Adrenal gland (tissue), 12 donors: Measurements from ENCODE around the gene PRKACA. TPM values are rescaled to one million over a fixed set of nuclear protein-coding genes. Genes with fewer than 3 reads are reported as not detected.

Source experiments
- DNase-seq, 7 donors: peaks; one replicate each; pipeline ENCODE4 v3.0.0-alpha.2; 2019 to 2020
- H3K27ac ChIP-seq, 5 donors: fragments of 200-600 bp; sonication (generic) in 4 of 5; 1 replicate in 3 of 5; 2 replicates in 2 of 5; pipeline versions ENCODE4 v1.5.1 to v1.8.0; 2016 to 2020; ENCODE audit warnings: mild to moderate bottlenecking in 1 of 5
- H3K27me3 ChIP-seq: fragments of 200-600 bp; 2 replicates; pipeline ENCODE4 v1.8.0; 2021
- H3K36me3 ChIP-seq, 2 donors: fragments of 200-600 bp; replicated peaks in 1 of 2; 1 replicate in 1 of 2; 2 replicates in 1 of 2; pipeline versions ENCODE4 v1.5.1 to v1.8.0; 2018 to 2022
- H3K4me1 ChIP-seq, 2 donors: fragments of 200-600 bp; replicated peaks in 1 of 2; 1 replicate in 1 of 2; 2 replicates in 1 of 2; pipeline versions ENCODE4 v1.5.1 to v1.8.0; 2018 to 2021
- H3K4me3 ChIP-seq, 4 donors: fragments of 200-600 bp; sonication (generic) in 3 of 4; one replicate each; pipeline ENCODE4 v1.5.1; 2016 to 2018
- H3K9me3 ChIP-seq, 3 donors: fragments of 200-600 bp; sonication (generic) in 1 of 3; replicated peaks in 1 of 3; 1 replicate in 2 of 3; 2 replicates in 1 of 3; pipeline versions ENCODE4 v1.5.1 to v1.8.0; 2016 to 2021
- CTCF ChIP-seq, 6 experiments: fragments of 450-650 bp in 4 of 6; fragments of 200-600 bp in 2 of 6; sonication (generic) in 1 of 6; IDR thresholded peaks; 1 replicate in 5 of 6; 2 replicates in 1 of 6; pipeline versions ENCODE4 v1.5.1 to v1.8.0; 2016 to 2021; ENCODE audit warnings: antibody characterized with exemption in 6 of 6, mild to moderate bottlenecking in 2 of 6, moderate library complexity in 1 of 6
- POLR2A ChIP-seq, 2 donors: fragments of 450-650 bp; IDR thresholded peaks; one replicate each; pipeline ENCODE4 v1.6.1; 2017; ENCODE audit warnings: antibody characterized with exemption in 2 of 2, mild to moderate bottlenecking in 2 of 2, moderate library complexity in 1 of 2
- WGBS, 4 donors: extraction: QIAGEN DNeasy Blood & Tissue Kit in 2 of 4; methylation state at CpG; one replicate each; pipeline versions ENCODE4 v1.1.5 to v1.1.7; 2013 to 2017; 5-methylcytosine and 5-hydroxymethylcytosine counted together
- intact Hi-C, 2 donors: fragments of 100-400 bp; cut with DNase I; formaldehyde crosslinking; loops; one replicate each; pipeline versions ENCODE4 v1.14.1 to v1.15.0; 2022 to 2023
- polyA plus RNA-seq, 3 donors: library from polyadenylated mRNA; stranded (reverse); fragments of 200-250 nt in 2 of 3; fragments of 350-450 nt in 1 of 3; fragmentation: Illumina TruSeq in 1 of 3; extraction: RNeasy Lipid Tissue Mini Kit (QIAGEN cat#74804) in 1 of 3; gene quantifications; one replicate each; pipeline ENCODE4 v1.2.3, GENCODE V29; 2013 to 2014
- total RNA-seq, 9 donors: library from RNA; depleted of rRNA in 4 of 9; stranded (reverse); fragments of >200 nt in 4 of 9; fragments of 120-200 nt in 1 of 9; fragmentation: NEBNext Ultra II Directional in 1 of 9; extraction: Animal tissue kit (Norgen Biotek cat#: 25700) in 1 of 9; gene quantifications; one replicate each; pipeline versions ENCODE4 v1.1.0 to v1.2.4, GENCODE V29; 2013 to 2023
- donor health status: healthy with polysubstance abuse.
- donor health status: Bipolar disorder and iron deficiency.
- donor health status: DM: yes; HTN: yes; CAD: no.
- donor health status: DM: no; HTN: no; CAD: no.
- donor health status: DM: no; HTN: no; CAD: no.
- donor health status: DM: yes; HTN: yes; CAD: no.

The PRKACA gene
- total and polyA plus RNA-seq, 12 donors, result 74.1 to 457 (median 150) TPM

- H3K27ac ChIP-seq, result peak overlapping the region; percentile 80 to 98 (median 94)
- TF ChIP-seq CTCF (IDR thresholded peaks at IDR 0.05) (peak in 5 of 6 experiments; percentile 14 to 33 (median 24)), POLR2A (IDR thresholded peaks at IDR 0.05) (peak; percentile 76 to 87)
- H3K36me3 ChIP-seq, result peaks cover 0 to 15% of the 10 kb centered on the region in 2 donors
- WGBS, 4 donors, result 0 to 3% (median 1%) methylated on average over 9 to 67 of the region's 72 CpGs
- peak overlapping the region; percentile 64 to 92 (median 79) for H3K4me3 ChIP-seq
- H3K27me3 ChIP-seq, result no peaks in the 10 kb centered on the region
- H3K9me3 ChIP-seq, result peaks cover 0 to 5% (median 0%) of the 10 kb centered on the region in 3 donors
- peaks cover 0 to 21% of the 10 kb centered on the region in 2 donors for H3K4me1 ChIP-seq
- intact Hi-C loops, result no loop called here
- DNase-seq, result peak in 6 of 7 donors; percentile 49 to 87 (median 78)
Observed at GRCh38 chr19:14091081-14091812, 26.3 kb downstream of the PRKACA start.

- Histone ChIP-seq H3K4me3 (peak within 1 kb of the TSS; percentile 64 to 92 (median 79)), H3K27me3 (no peaks in the 10 kb centered on the region), H3K36me3 (peaks cover 0 to 12% of the 10 kb centered on the region in 2 donors), H3K27ac (peak within 1 kb of the TSS; percentile 80 to 98 (median 94)), H3K4me1 (peaks cover 0 to 21% of the 10 kb centered on the region in 2 donors), H3K9me3 (peaks cover 0 to 5% (median 0%) of the 10 kb centered on the region in 3 donors)
- TF ChIP-seq CTCF (IDR thresholded peaks at IDR 0.05) (no peak), POLR2A (IDR thresholded peaks at IDR 0.05) (no peak)
- WGBS, 4 donors, result 0 to 2% (median 1%) methylated on average over 7 to 47 of the region's 65 CpGs
- DNase-seq, result peak; percentile 92 to 95 (median 94)
- intact Hi-C loops, result no loop called here
Observed at GRCh38 chr19:14090509-14091080, 27.0 kb downstream of the PRKACA start, which contains the start of gene SAMD1. Gene SAMD1, minus strand, starts transcription at chr19:14090751.

- Histone ChIP-seq H3K27ac (peak overlapping the region in 3 of 5 donors; percentile 13 to 98 (median 94)), H3K9me3 (peaks cover 0 to 5% (median 0%) of the 10 kb centered on the region in 3 donors), H3K27me3 (no peaks in the 10 kb centered on the region), H3K36me3 (peaks cover 0 to 12% of the 10 kb centered on the region in 2 donors), H3K4me1 (peaks cover 0 to 20% of the 10 kb centered on the region in 2 donors), H3K4me3 (peak overlapping the region in 2 of 4 donors; percentile 9 to 92)
- 0 to 3% (median 0%) methylated on average over 4 to 142 of the region's 142 CpGs for WGBS, 4 donors
- DNase-seq, result peak in 6 of 7 donors; percentile 48 to 68 (median 62)
- TF ChIP-seq POLR2A (IDR thresholded peaks at IDR 0.05), result no peak
- peak in 1 of 6 experiments; percentile 24 for TF ChIP-seq CTCF (IDR thresholded peaks at IDR 0.05)
- intact Hi-C loops, result loop anchor here in 1 of 2 donors (10.0 kb wide), 1 partner anchor 45 kb away; the partner anchor contains the start of gene ASF1B
Observed at GRCh38 chr19:14089662-14090508, 27.7 kb downstream of the PRKACA start.
